PC-3 (cell line): ENCODE results near the gene REP15. TPM values are rescaled to one million over a fixed set of nuclear protein-coding genes. Genes with fewer than 3 reads are reported as not detected.

ENCODE experiments used
- ATAC-seq: fragments of 200-7000 bp; cut with Tn5 transposase; 2 replicates; pipeline ENCODE4 v1.9.1; 2020; ENCODE audit warnings: mild to moderate bottlenecking, moderate library complexity
- BruUV-seq: library from RNA; stranded (reverse); fragments of 400-500 nt; replicated peaks from 2 replicates; lab custom pipeline; 2021; lab: Mats Ljungman, UMichigan
- CTCF ChIA-PET: fragments of 300-600 bp; sonication (Branson Sonifier 250); formaldehyde crosslinking; loops from one replicate; lab custom pipeline; 2022; ENCODE audit warnings: antibody characterized with exemption; lab: Charles Lee
- POLR2A ChIA-PET: fragments of 300-600 bp; sonication (Branson Sonifier 250); formaldehyde crosslinking; loops from one replicate; lab custom pipeline; 2022; ENCODE audit warnings: antibody characterized with exemption; ENCODE audit not compliant: unreplicated experiment; lab: Charles Lee
- DNase-seq: peaks from one replicate; pipeline ENCODE4 v3.0.0-alpha.2; 2015
- H2AFZ ChIP-seq: fragments of 300-600 bp; sonication (generic); 2 replicates; pipeline ENCODE4 v1.6.0; 2016; ENCODE audit warnings: antibody characterized with exemption, low read length
- H3F3A ChIP-seq: fragments of 300-600 bp; sonication (generic); one replicate; pipeline ENCODE4 v1.6.0; 2017; ENCODE audit warnings: antibody characterized with exemption, low read length, control low read depth, mild to moderate bottlenecking; ENCODE audit not compliant: unreplicated experiment
- H3K27ac ChIP-seq: fragments of 300-600 bp; sonication (generic); 2 replicates; pipeline ENCODE4 v1.5.1; 2016; ENCODE audit warnings: mild to moderate bottlenecking, low read length
- H3K27me3 ChIP-seq: fragments of 300-600 bp; sonication (generic); 2 replicates; pipeline ENCODE4 v1.6.1; 2016; ENCODE audit warnings: low read length, mixed read lengths
- H3K36me3 ChIP-seq: fragments of 300-600 bp; sonication (generic); 2 replicates; pipeline ENCODE4 v1.6.1; 2016; ENCODE audit warnings: low read depth, mixed run types, low read length, mixed read lengths
- H3K4me1 ChIP-seq: fragments of 300-600 bp; sonication (generic); 2 replicates; pipeline ENCODE4 v1.5.1; 2016; ENCODE audit warnings: low read length; ENCODE audit not compliant: insufficient read depth
- H3K4me2 ChIP-seq: fragments of 300-600 bp; sonication (generic); 2 replicates; pipeline ENCODE4 v1.6.0; 2016; ENCODE audit warnings: low read length
- H3K4me3 ChIP-seq: fragments of 300-600 bp; sonication (generic); 2 replicates; pipeline ENCODE4 v1.5.1; 2016; ENCODE audit warnings: mild to moderate bottlenecking, low read length, mixed read lengths
- H3K79me2 ChIP-seq: fragments of 300-600 bp; sonication (generic); 2 replicates; pipeline ENCODE4 v1.6.1; 2017; ENCODE audit warnings: low read length, mixed read lengths
- H3K9ac ChIP-seq: fragments of 300-600 bp; sonication (generic); 2 replicates; pipeline ENCODE4 v1.6.0; 2016; ENCODE audit warnings: mild to moderate bottlenecking, low read length
- H3K9me2 ChIP-seq: fragments of 300-600 bp; sonication (generic); replicated peaks from 2 replicates; pipeline ENCODE4 v1.6.1; 2016; ENCODE audit warnings: mixed run types, low read length, mixed read lengths
- H3K9me3 ChIP-seq: fragments of 300-600 bp; sonication (generic); 2 replicates; pipeline ENCODE4 v1.6.1; 2016; ENCODE audit warnings: low read length, mixed read lengths
- H4K20me1 ChIP-seq: fragments of 300-600 bp; sonication (generic); 2 replicates; pipeline ENCODE4 v1.6.1; 2016; ENCODE audit warnings: low read length, mixed read lengths
- CTCF ChIP-seq: fragments of 300-600 bp; sonication (generic); conservative IDR thresholded peaks from 2 replicates; pipeline ENCODE4 v1.5.1; 2017; ENCODE audit warnings: antibody characterized with exemption, low read depth, mild to moderate bottlenecking, low read length
- EZH2 ChIP-seq: fragments of 300-600 bp; sonication (generic); IDR thresholded peaks from one replicate; pipeline ENCODE4 v1.6.1; 2017; ENCODE audit warnings: antibody characterized with exemption, mild to moderate bottlenecking, low read length; ENCODE audit not compliant: unreplicated experiment
- EZH2phosphoT487 ChIP-seq: fragments of 300-600 bp; sonication (generic); IDR thresholded peaks from 2 replicates; pipeline ENCODE4 v1.6.1; 2018; ENCODE audit warnings: mild to moderate bottlenecking, antibody characterized with exemption, low read length, borderline replicate concordance
- intact Hi-C: fragments of 100-400 bp; cut with micrococcal nuclease; formaldehyde crosslinking; loops from 2 replicates; pipeline ENCODE4 v1.9.0; 2023
- total RNA-seq: library from RNA; depleted of rRNA; stranded (reverse); fragments of >200 nt; gene quantifications from 2 replicates; pipeline ENCODE4 v1.2.3, GENCODE V29; 2014

Gene REP15
- total RNA-seq, 1 experiment from 2014 or later: 1.6 TPM

DNA sequence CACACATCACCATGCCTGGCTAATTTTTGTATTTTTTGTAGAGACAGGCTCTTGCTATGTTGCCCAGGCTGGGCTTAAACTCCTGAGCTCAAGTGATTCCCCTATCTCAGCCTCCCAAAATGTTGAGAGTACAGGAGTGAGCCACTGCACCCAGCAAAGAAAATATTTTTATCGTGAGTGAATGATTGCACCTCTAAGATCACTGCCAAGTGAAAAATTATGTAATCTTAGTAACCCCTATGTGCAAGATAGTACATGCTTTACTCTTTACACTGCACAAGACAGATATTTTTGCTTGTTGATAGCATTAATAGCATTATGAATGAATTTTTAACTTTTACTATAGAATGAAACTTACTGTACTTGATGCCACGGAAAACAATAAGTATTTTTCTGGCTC, 11.0 kb downstream of the REP15 start:
- H3K9ac ChIP-seq: no peak overlapping the region
- H3K79me2 ChIP-seq: peaks cover 20% of the 10 kb centered on the region
- DNase-seq: no peak
- no peaks in the 10 kb centered on the region for H3F3A ChIP-seq
- POLR2A ChIA-PET: no interaction called here
- H3K4me1 ChIP-seq: peaks cover 6% of the 10 kb centered on the region
- TF ChIP-seq CTCF: no peak
- TF ChIP-seq EZH2phosphoT487: no peak
- no peak for TF ChIP-seq EZH2
- no peaks in the 10 kb centered on the region for H3K36me3 ChIP-seq
- H3K9me3 ChIP-seq: no peaks in the 10 kb centered on the region
- H2AFZ ChIP-seq: no peak overlapping the region
- H4K20me1 ChIP-seq: peaks cover 5% of the 10 kb centered on the region; the same call in 1 of the 2 replicates
- no TSS peak for BruUV-seq
- no peak overlapping the region for H3K27ac ChIP-seq
- H3K4me3 ChIP-seq: no peak overlapping the region
- H3K4me2 ChIP-seq: no peak overlapping the region
- CTCF ChIA-PET: interaction anchor here (0.7 kb wide), 1 partner anchor 41 kb away, joined by 4 read pairs; no protein-coding TSS in a partner anchor
- H3K27me3 ChIP-seq: no peaks in the 10 kb centered on the region
- intact Hi-C loops: loop anchor here (10.0 kb wide), 1 partner anchor 182 kb away; the partner anchor contains the start of gene PPFIBP1
- ATAC-seq: no peak
- H3K9me2 ChIP-seq: no peaks in the 10 kb centered on the region

DNA sequence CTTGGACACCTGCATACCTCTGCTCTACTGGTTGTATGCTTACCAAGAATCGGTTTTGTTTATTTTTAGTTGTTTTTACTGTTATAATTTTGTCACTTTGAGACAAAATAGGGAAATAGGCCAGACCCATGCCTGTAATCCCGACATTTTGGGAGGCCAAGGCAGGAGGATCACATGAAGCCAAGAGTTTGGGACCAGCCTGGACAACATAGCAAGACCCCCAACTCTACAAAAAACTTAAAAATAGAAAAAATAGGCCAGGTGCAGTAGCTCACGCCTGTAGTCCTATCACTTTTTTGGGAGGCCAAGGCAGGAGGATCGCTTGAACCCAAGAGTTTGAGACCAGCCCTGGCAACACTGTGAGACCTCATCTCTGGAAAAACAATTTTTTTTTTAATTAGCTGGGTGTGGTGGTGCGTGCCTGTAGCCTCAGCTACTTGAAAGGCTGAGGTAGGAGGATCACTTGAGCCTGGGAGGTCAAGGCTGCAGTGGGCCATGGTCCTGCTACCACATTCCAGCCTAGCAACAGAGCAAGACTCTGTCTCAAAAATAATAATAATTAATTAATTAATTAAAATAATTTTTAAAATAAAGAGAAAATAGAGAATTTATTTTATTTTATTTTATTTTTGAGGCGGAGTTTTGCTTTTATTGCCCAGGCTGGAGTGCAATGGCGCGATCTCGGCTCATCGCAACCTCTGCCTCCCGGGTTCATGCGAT, 13.1 kb downstream of the REP15 start:
- no peak for TF ChIP-seq CTCF
- TF ChIP-seq EZH2: no peak
- TF ChIP-seq EZH2phosphoT487: no peak

More for the DNA sequence above, 13.1 kb downstream of the REP15 start:
- no peak for ATAC-seq
- H3K79me2 ChIP-seq: peaks cover 42% of the 10 kb centered on the region
- no TSS peak for BruUV-seq
- H3F3A ChIP-seq: no peaks in the 10 kb centered on the region
- intact Hi-C loops: loop anchor here (10.0 kb wide), 1 partner anchor 185 kb away; the partner anchor contains the start of gene PPFIBP1
- H3K9ac ChIP-seq: peak overlapping the region; percentile 87
- peak overlapping the region; percentile 97 for H2AFZ ChIP-seq
- no peaks in the 10 kb centered on the region for H3K27me3 ChIP-seq
- ChIA-PET CTCF (no interaction called here), POLR2A (interaction anchor here (1.0 kb wide), 1 partner anchor 13 kb away, joined by 3 read pairs; the partner anchor contains the start of gene REP15)
- peak overlapping the region; percentile 88 for H3K4me2 ChIP-seq
- H3K9me3 ChIP-seq: no peaks in the 10 kb centered on the region
- peaks cover 10% of the 10 kb centered on the region; the same call in 1 of the 2 replicates for H3K36me3 ChIP-seq
- peaks cover 8% of the 10 kb centered on the region for H3K4me1 ChIP-seq
- no peak for DNase-seq
- H3K4me3 ChIP-seq: peak overlapping the region; percentile 87
- H4K20me1 ChIP-seq: peaks cover 17% of the 10 kb centered on the region; the same call in 1 of the 2 replicates
- no peaks in the 10 kb centered on the region for H3K9me2 ChIP-seq
- no peak overlapping the region for H3K27ac ChIP-seq
